Transverse colon (tissue), 3 donors: ENCODE measurements around the gene TNNI3K.

Experiments
- POLR2A ChIP-seq: fragments of 450-650 bp; IDR thresholded peaks from one replicate; pipeline ENCODE4 v1.6.1; 2016; ENCODE audit warnings: antibody characterized with exemption, mild to moderate bottlenecking, moderate library complexity
- TF ChIP-seq, protein P1 (sequence below), 5 experiments: fragments of 200-600 bp in 3 of 5; fragments of 450-650 bp in 2 of 5; sonication (generic) in 3 of 5; IDR thresholded peaks; 1 replicate in 2 of 5; 2 replicates in 3 of 5; pipeline ENCODE4 v1.5.1; 2016 to 2017; ENCODE audit warnings: antibody characterized with exemption in 5 of 5, inconsistent platforms in 3 of 5, mild to moderate bottlenecking in 2 of 5, moderate library complexity in 1 of 5

DNA sequence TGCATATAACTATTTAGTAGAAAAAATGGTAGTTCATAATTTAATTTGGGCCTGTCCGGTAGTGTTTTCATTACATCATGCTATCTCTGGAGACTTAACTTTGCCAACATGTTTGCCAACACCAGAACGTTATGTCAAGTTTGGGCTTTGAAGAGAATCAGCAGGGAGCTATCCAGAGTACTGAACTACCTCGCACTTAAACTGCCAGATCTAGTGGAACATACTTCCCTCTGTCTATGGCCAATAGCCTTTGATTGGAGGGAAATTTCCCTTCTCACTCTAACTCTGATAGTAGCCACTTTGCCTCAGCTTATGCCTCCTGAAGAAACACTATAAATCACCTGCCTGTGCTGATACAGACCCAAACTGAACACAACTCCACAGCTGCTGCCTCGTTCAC lies 267.2 kb downstream of the TNNI3K start:
- TF ChIP-seq, protein P1, sequence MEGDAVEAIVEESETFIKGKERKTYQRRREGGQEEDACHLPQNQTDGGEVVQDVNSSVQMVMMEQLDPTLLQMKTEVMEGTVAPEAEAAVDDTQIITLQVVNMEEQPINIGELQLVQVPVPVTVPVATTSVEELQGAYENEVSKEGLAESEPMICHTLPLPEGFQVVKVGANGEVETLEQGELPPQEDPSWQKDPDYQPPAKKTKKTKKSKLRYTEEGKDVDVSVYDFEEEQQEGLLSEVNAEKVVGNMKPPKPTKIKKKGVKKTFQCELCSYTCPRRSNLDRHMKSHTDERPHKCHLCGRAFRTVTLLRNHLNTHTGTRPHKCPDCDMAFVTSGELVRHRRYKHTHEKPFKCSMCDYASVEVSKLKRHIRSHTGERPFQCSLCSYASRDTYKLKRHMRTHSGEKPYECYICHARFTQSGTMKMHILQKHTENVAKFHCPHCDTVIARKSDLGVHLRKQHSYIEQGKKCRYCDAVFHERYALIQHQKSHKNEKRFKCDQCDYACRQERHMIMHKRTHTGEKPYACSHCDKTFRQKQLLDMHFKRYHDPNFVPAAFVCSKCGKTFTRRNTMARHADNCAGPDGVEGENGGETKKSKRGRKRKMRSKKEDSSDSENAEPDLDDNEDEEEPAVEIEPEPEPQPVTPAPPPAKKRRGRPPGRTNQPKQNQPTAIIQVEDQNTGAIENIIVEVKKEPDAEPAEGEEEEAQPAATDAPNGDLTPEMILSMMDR (IDR thresholded peaks at IDR 0.05): no peak
- no peak for TF ChIP-seq POLR2A
